Left ventricle myocardium inferior (tissue), 1 donor: ENCODE data around the gene CCM2L. TPM values are rescaled to one million over a fixed set of nuclear protein-coding genes. Genes with fewer than 3 reads are reported as not detected.
"Not testable (repeated sequence)": the region's sequence is repeated elsewhere in the genome, so short reads cannot be mapped to it uniquely, and the experiment has no call there.

Experiments
- DNase-seq: peaks from one replicate; pipeline ENCODE4 v3.0.0-alpha.2; 2020
- H3K27ac ChIP-seq: fragments of 200-600 bp; replicated peaks from 2 replicates; pipeline ENCODE4 v1.8.0; 2021
- H3K27me3 ChIP-seq: fragments of 200-600 bp; 2 replicates; pipeline ENCODE4 v1.8.0; 2021; ENCODE audit warnings: low read depth
- H3K36me3 ChIP-seq: fragments of 200-600 bp; 2 replicates; pipeline ENCODE4 v1.8.0; 2021
- H3K4me1 ChIP-seq: fragments of 200-600 bp; 2 replicates; pipeline ENCODE4 v1.8.0; 2021
- H3K4me3 ChIP-seq: fragments of 200-600 bp; 2 replicates; pipeline ENCODE4 v1.8.0; 2021; ENCODE audit warnings: mild to moderate bottlenecking, moderate library complexity
- H3K9me3 ChIP-seq: fragments of 200-600 bp; replicated peaks from 2 replicates; pipeline ENCODE4 v1.8.0; 2021
- intact Hi-C: fragments of 100-400 bp; cut with micrococcal nuclease; formaldehyde crosslinking; loops from one replicate; pipeline ENCODE4 v1.11.0; 2022
- total RNA-seq: library from RNA; stranded (reverse); fragmentation: NEBNext Ultra II Directional; extraction: Animal tissue kit (Norgen Biotek cat#: 25700); gene quantifications from one replicate; pipeline ENCODE4 v1.2.1, GENCODE V29; 2021
- TF ChIP-seq, protein P1 (sequence below): fragments of 200-600 bp; IDR thresholded peaks from 2 replicates; pipeline ENCODE4 v1.8.0; 2021; ENCODE audit warnings: antibody characterized with exemption, mild to moderate bottlenecking, borderline replicate concordance
- donor health status: DM: no; HTN: yes; CAD: no; lungs with severe emphysema.

Gene CCM2L
- total RNA-seq, 1 donor from 2014 or later = 7.5 TPM

DNA sequence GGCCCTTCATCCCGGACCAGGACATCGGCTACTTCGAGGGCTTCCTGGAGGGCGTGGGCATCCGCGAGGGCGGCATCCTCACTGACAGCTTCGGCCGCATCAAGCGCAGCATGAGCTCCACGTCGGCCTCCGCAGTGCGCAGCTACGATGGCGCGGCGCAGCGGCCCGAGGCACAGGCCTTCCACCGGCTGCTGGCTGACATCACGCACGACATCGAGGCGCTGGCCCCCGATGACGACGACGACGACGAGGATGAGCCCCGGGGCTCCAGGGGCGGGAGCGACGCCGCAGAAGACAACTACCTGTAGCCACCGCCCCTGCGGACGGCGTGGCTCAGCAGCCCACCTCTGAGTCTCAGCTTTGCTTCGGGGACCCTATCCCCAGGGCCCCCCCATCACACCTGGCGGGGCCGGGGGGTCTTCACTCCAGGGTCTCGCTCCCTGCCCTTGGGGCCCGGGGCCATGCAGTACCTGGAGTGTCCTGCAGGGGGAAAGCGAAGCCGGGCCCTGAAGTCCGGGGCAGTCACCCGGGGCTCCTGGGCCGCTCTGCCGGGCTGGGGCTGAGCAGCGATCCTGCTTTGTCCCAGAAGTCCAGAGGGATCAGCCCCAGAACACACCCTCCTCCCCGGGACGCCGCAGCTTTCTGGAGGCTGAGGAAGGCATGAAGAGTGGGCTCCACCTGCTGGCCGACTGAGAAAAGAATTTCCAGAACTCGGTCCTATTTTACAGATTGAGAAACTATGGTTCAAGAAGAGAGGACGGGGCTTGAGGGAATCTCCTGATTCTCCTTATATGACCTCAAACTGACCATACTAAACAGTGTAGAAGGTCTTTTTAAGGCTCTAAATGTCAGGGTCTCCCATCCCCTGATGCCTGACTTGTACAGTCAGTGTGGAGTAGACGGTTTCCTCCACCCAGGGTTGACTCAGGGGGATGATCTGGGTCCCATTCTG is 21.0 kb downstream of the CCM2L start:
- no peak overlapping the region for H3K27ac ChIP-seq
- intact Hi-C loops = no loop called here
- peaks cover 9% of the 10 kb centered on the region for H3K36me3 ChIP-seq
- TF ChIP-seq, protein P1, sequence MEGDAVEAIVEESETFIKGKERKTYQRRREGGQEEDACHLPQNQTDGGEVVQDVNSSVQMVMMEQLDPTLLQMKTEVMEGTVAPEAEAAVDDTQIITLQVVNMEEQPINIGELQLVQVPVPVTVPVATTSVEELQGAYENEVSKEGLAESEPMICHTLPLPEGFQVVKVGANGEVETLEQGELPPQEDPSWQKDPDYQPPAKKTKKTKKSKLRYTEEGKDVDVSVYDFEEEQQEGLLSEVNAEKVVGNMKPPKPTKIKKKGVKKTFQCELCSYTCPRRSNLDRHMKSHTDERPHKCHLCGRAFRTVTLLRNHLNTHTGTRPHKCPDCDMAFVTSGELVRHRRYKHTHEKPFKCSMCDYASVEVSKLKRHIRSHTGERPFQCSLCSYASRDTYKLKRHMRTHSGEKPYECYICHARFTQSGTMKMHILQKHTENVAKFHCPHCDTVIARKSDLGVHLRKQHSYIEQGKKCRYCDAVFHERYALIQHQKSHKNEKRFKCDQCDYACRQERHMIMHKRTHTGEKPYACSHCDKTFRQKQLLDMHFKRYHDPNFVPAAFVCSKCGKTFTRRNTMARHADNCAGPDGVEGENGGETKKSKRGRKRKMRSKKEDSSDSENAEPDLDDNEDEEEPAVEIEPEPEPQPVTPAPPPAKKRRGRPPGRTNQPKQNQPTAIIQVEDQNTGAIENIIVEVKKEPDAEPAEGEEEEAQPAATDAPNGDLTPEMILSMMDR = peak; percentile 89
- H3K27me3 ChIP-seq = peaks cover 26% of the 10 kb centered on the region
- peak; percentile 75 for DNase-seq
- H3K4me3 ChIP-seq = peak overlapping the region; percentile 45
- no peaks in the 10 kb centered on the region for H3K9me3 ChIP-seq
- H3K4me1 ChIP-seq = peaks cover 29% of the 10 kb centered on the region

DNA sequence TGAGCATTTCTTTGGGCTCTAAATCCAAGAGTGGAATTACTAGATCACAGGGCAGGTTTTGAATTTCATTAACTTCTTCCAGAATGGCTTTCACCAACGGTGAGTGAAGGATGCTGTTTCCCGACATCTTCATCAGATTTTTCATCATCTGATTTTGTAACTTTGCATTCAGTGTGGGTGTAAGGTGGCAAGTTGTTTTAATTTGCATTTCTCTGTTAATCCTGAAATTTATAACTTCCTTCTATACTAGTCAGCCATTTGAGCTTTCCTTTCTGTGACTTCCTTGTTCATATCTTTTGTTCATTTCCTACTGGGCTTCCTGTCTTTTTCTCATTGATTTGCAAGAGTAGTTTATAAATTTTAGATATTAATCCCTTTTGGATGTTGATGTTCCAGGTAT is 23.1 kb downstream of the CCM2L start:
- DNase-seq = no peak
- Histone ChIP-seq H3K4me1 (peaks cover 29% of the 10 kb centered on the region), H3K4me3 (no peak overlapping the region), H3K9me3 (no peaks in the 10 kb centered on the region), H3K27ac (no peak overlapping the region), H3K36me3 (no peaks in the 10 kb centered on the region), H3K27me3 (peaks cover 35% of the 10 kb centered on the region)
- intact Hi-C loops = loop anchor here (2.0 kb wide), 1 partner anchor 179 kb away; no protein-coding TSS in a partner anchor
- TF ChIP-seq, protein P1 = no peak

DNA sequence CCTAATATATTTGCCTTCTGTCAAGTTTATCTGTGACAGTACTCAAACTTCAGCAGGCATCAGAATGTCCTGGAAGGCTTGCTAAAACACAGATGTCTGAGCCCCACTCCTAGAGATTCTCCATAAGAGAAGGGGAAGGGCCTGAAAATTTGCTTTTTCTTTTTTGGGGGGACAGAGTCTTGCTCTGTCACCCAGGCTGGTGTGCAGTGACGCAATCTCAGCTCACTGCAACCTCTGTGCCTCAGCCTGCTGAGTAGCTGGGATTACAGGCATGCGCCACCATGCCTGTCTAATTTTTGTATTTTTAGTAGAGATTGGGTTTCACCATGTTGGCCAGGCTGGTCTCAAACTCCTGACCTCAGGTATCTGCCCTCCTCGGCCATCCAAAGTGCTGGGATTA is 23.5 kb downstream of the CCM2L start:
- H3K36me3 ChIP-seq, DNase-seq, H3K27ac ChIP-seq, H3K4me3 ChIP-seq, H3K9me3 ChIP-seq: not testable (repeated sequence)
- Histone ChIP-seq H3K4me1 (peaks cover 29% of the 10 kb centered on the region), H3K27me3 (peaks cover 39% of the 10 kb centered on the region)
- intact Hi-C loops = loop anchor here (2.0 kb wide), 1 partner anchor 179 kb away; no protein-coding TSS in a partner anchor

DNA sequence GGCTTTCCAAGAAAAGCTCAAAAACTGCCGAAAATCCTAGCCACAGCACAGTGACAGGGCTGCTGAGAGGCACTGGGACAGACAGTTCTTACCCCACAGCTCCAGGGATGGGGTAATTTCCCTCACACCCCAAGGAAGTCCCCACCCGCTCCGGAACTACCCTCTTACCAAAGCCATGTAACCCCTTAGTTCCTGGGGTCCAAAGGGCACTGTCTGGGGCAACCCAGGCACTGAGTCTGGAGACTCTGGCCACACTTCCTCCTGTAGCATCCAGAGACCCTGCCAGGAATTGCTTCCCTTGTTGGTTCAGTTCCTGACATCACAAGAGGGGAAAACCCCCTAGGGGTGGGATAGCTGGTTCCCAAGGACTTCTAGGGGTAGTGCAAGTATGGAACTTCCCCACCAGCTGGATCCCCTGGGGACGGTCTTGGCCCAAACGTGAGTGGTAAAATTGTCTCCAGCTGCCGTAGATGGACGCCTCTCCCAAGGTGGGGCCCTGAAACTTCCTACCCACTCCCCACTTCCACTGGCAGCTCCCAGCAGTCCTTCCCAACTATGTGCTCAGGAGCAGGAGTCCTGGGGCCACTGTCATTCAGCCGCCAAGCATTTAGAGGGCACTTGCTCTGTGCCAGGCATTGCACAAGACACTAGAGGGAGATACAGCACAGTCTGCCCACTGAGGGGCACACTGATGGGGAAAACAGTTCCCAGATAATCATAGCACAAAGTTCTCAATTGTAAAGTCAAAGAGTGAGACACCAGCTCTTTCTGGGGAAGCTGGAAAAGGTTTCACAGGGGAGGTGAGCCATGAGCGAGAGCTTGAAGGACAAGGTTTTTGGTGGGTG is 24.6 kb downstream of the CCM2L start:
- TF ChIP-seq, protein P1 = peak; percentile 34
- no peak for DNase-seq
- intact Hi-C loops = no loop called here
- Histone ChIP-seq H3K4me3 (no peak overlapping the region), H3K27me3 (peaks cover 44% of the 10 kb centered on the region), H3K4me1 (peaks cover 29% of the 10 kb centered on the region), H3K36me3 (no peaks in the 10 kb centered on the region), H3K27ac (no peak overlapping the region), H3K9me3 (no peaks in the 10 kb centered on the region)

DNA sequence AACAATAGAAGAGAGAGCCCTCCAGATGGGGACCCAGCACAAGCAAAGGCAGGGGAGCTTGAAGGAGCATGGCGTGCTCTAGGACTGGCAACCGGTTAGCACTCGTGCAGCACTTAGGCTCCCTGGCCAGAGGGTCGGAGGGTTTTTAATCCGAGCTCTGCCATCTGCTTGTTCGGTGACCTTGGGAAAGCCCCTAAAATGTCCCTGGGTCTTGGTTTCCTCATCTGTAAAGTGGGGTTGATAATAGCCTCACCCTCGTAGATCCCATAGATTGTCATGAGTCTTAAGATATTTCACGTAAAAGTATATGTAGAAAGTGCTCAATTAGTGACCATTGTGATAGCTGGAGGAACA is 25.2 kb downstream of the CCM2L start:
- intact Hi-C loops = no loop called here
- TF ChIP-seq, protein P1 = no peak
- Histone ChIP-seq H3K36me3 (no peaks in the 10 kb centered on the region), H3K4me3 (no peak overlapping the region), H3K27ac (no peak overlapping the region), H3K4me1 (peaks cover 29% of the 10 kb centered on the region), H3K9me3 (no peaks in the 10 kb centered on the region), H3K27me3 (peaks cover 44% of the 10 kb centered on the region)
- DNase-seq = no peak
